Liver (tissue), 3 donors: Measurements from ENCODE around the gene RPL27A.

Experiments used
- CTCF ChIP-seq: fragments of 150-350 bp; IDR thresholded peaks from 2 replicates; pipeline ENCODE4 v1.5.1; 2017; ENCODE audit warnings: improper control_type of control experiment, low read depth, low read length; ENCODE audit not compliant: missing input control
- FOXA1 ChIP-seq: IDR thresholded peaks from 2 replicates; pipeline ENCODE4 v1.6.1; 2016; ENCODE audit warnings: antibody characterized with exemption
- GABPA ChIP-seq, 2 donors: IDR thresholded peaks in 1 of 2; conservative IDR thresholded peaks in 1 of 2; 2 replicates each; pipeline ENCODE4 v1.6.1; 2016; ENCODE audit warnings: antibody characterized with exemption in 2 of 2, mild to moderate bottlenecking in 1 of 2, moderate library complexity in 1 of 2
- JUND ChIP-seq, 2 donors: IDR thresholded peaks; 2 replicates each; pipeline ENCODE4 v1.6.1; 2016; ENCODE audit warnings: antibody characterized with exemption in 2 of 2
- MAX ChIP-seq: IDR thresholded peaks from 2 replicates; pipeline ENCODE4 v1.6.1; 2016; ENCODE audit warnings: antibody characterized with exemption
- RAD21 ChIP-seq, 2 donors: IDR thresholded peaks; 2 replicates each; pipeline ENCODE4 v1.6.1; 2016; ENCODE audit warnings: antibody characterized with exemption in 2 of 2, mild to moderate bottlenecking in 2 of 2
- REST ChIP-seq: IDR thresholded peaks from 2 replicates; pipeline ENCODE4 v1.6.1; 2016; ENCODE audit warnings: antibody characterized with exemption, mild to moderate bottlenecking
- TAF1 ChIP-seq: conservative IDR thresholded peaks from 2 replicates; pipeline ENCODE4 v1.6.1; 2016; ENCODE audit warnings: antibody characterized with exemption, mild to moderate bottlenecking
- donor health status: healthy.
- donor health status: healthy.

- TF ChIP-seq CTCF (no peak), MAX (no peak), JUND (IDR thresholded peaks at IDR 0.05) (no peak), GABPA (IDR thresholded peaks at IDR 0.05 in 1 of 2, conservative IDR thresholded peaks at IDR 0.05 in 1 of 2) (no peak), RAD21 (IDR thresholded peaks at IDR 0.05) (no peak), TAF1 (no peak), REST (no peak), FOXA1 (no peak)
These were observed 33.2 kb upstream of the RPL27A start for GRCh38 chr11:8649361-8649760.
